Neural cell (in vitro differentiated cells): ENCODE data around the gene UGT1A1. TPM values are rescaled to one million over a fixed set of nuclear protein-coding genes. Genes with fewer than 3 reads are reported as not detected.

ENCODE experiments used
- H2AFZ ChIP-seq: fragments of 200-600, 300-800 bp; sonication (generic), shearing (Covaris generic); 2 replicates; pipeline ENCODE4 v1.6.0; 2014; ENCODE audit warnings: low read depth, mild to moderate bottlenecking, antibody characterized with exemption, low read length, moderate library complexity
- H3F3A ChIP-seq: fragments of 200-600 bp; shearing (Covaris generic); 2 replicates; pipeline ENCODE4 v1.6.1; 2016; ENCODE audit warnings: mild to moderate bottlenecking, moderate library complexity, mixed read lengths, antibody characterized with exemption, low read length; ENCODE audit not compliant: insufficient read depth, poor library complexity, severe bottlenecking
- H3K27ac ChIP-seq: fragments of 200-600, 300-800 bp; sonication (generic), shearing (Covaris generic); 2 replicates; pipeline ENCODE4 v1.5.1; 2014; ENCODE audit warnings: mild to moderate bottlenecking, low read length, moderate library complexity
- H3K27me3 ChIP-seq: fragments of 300-800, 200-600 bp; sonication (generic), shearing (Covaris generic); 2 replicates; pipeline ENCODE4 v1.6.0; 2014; ENCODE audit warnings: mild to moderate bottlenecking, low read depth, low read length, moderate library complexity; ENCODE audit not compliant: insufficient read depth
- H3K36me3 ChIP-seq: fragments of 300-800, 200-600 bp; sonication (generic), shearing (Covaris generic); 2 replicates; pipeline ENCODE4 v1.5.1; 2014; ENCODE audit warnings: mild to moderate bottlenecking, antibody characterized with exemption, low read length, moderate library complexity; ENCODE audit not compliant: insufficient read depth
- H3K4me2 ChIP-seq: fragments of 300-800, 200-600 bp; sonication (generic), shearing (Covaris generic); 2 replicates; pipeline ENCODE4 v1.6.0; 2014; ENCODE audit warnings: mild to moderate bottlenecking, low read length
- H3K4me3 ChIP-seq: fragments of 300-800, 200-600 bp; sonication (generic), shearing (Covaris generic); 2 replicates; pipeline ENCODE4 v1.5.1; 2014; ENCODE audit warnings: mild to moderate bottlenecking, low read length, moderate library complexity
- H3K79me2 ChIP-seq: fragments of 200-600 bp; shearing (Covaris generic); replicated peaks from 2 replicates; pipeline ENCODE4 v1.6.0; 2014; ENCODE audit warnings: mild to moderate bottlenecking, low read length, moderate library complexity; ENCODE audit not compliant: insufficient read depth
- H3K9ac ChIP-seq: fragments of 300-800, 200-600 bp; sonication (generic), shearing (Covaris generic); 2 replicates; pipeline ENCODE4 v1.6.1; 2016; ENCODE audit warnings: mild to moderate bottlenecking, low read length, mixed read lengths
- H3K9me2 ChIP-seq: fragments of 200-600 bp; shearing (Covaris generic); 2 replicates; pipeline ENCODE4 v1.6.1; 2016; ENCODE audit warnings: mild to moderate bottlenecking, low read length, mixed read lengths; ENCODE audit not compliant: insufficient read depth
- H3K9me3 ChIP-seq: fragments of 200-600, 300-800 bp; sonication (generic), shearing (Covaris generic); 2 replicates; pipeline ENCODE4 v1.6.1; 2016; ENCODE audit warnings: mild to moderate bottlenecking, mixed run types, low read length, moderate library complexity, mixed read lengths
- H4K20me1 ChIP-seq: fragments of 200-600 bp; shearing (Covaris generic); 2 replicates; pipeline ENCODE4 v1.6.1; 2016; ENCODE audit warnings: mild to moderate bottlenecking, mixed run types; ENCODE audit not compliant: insufficient read depth
- CTCF ChIP-seq: fragments of 450-650 bp; IDR thresholded peaks from 2 replicates; pipeline ENCODE4 v1.5.1; 2014; ENCODE audit warnings: antibody characterized with exemption, mild to moderate bottlenecking, moderate library complexity; ENCODE audit not compliant: poor library complexity, severe bottlenecking
- EP300 ChIP-seq: fragments of 450-650 bp; conservative IDR thresholded peaks from 2 replicates; pipeline ENCODE4 v1.6.1; 2014; ENCODE audit warnings: antibody characterized with exemption, mild to moderate bottlenecking, moderate library complexity; ENCODE audit not compliant: poor library complexity, severe bottlenecking
- EZH2 ChIP-seq: fragments of 200-600, 300-800 bp; shearing (Covaris generic), sonication (generic); IDR thresholded peaks from 2 replicates; pipeline ENCODE4 v1.6.1; 2014; ENCODE audit warnings: antibody characterized with exemption, low read length, borderline replicate concordance, mild to moderate bottlenecking; ENCODE audit not compliant: insufficient read depth, poor library complexity, severe bottlenecking
- MXI1 ChIP-seq: fragments of 450-650 bp; conservative IDR thresholded peaks from 2 replicates; pipeline ENCODE4 v1.6.1; 2014; ENCODE audit warnings: antibody characterized with exemption, mild to moderate bottlenecking; ENCODE audit not compliant: poor library complexity, severe bottlenecking
- POLR2AphosphoS5 ChIP-seq: IDR thresholded peaks from 2 replicates; pipeline ENCODE4 v1.6.1; 2012
- RAD21 ChIP-seq: fragments of 450-650 bp; conservative IDR thresholded peaks from 2 replicates; pipeline ENCODE4 v1.6.1; 2014; ENCODE audit warnings: antibody characterized with exemption, mild to moderate bottlenecking, moderate library complexity
- REST ChIP-seq: IDR thresholded peaks from 2 replicates; pipeline ENCODE4 v1.6.1; 2012; ENCODE audit warnings: borderline replicate concordance
- SMC3 ChIP-seq: fragments of 450-650 bp; conservative IDR thresholded peaks from 2 replicates; pipeline ENCODE4 v1.6.1; 2014; ENCODE audit warnings: antibody characterized with exemption, mild to moderate bottlenecking, moderate library complexity; ENCODE audit not compliant: poor library complexity
- TAF1 ChIP-seq: IDR thresholded peaks from 2 replicates; pipeline ENCODE4 v1.6.1; 2012; ENCODE audit warnings: low read depth
- polyA plus RNA-seq: library from polyadenylated mRNA; depleted of rRNA; stranded (reverse); fragments of >200 nt; gene quantifications from 2 replicates; pipeline ENCODE4 v1.2.3, GENCODE V29; 2014

Gene UGT1A1
- polyA plus RNA-seq, 1 donor from 2014 or later: not detected

GRCh38 chr2:233814056-233814835 lies 54.2 kb downstream of the UGT1A1 start:
- Histone ChIP-seq H3K9ac (no peak overlapping the region), H4K20me1 (no peaks in the 10 kb centered on the region), H3K27me3 (no peaks in the 10 kb centered on the region), H3K27ac (no peak overlapping the region), H3K9me3 (no peaks in the 10 kb centered on the region), H3K4me2 (no peak overlapping the region), H3K4me3 (no peak overlapping the region), H2AFZ (no peak overlapping the region), H3F3A (no peaks in the 10 kb centered on the region), H3K79me2 (no peaks in the 10 kb centered on the region), H3K9me2 (no peaks in the 10 kb centered on the region), H3K36me3 (no peaks in the 10 kb centered on the region)
- no peak for TF ChIP-seq EP300
- TF ChIP-seq RAD21: no peak
- TF ChIP-seq CTCF: no peak
- TF ChIP-seq SMC3: no peak
- TF ChIP-seq EZH2: no peak
- TF ChIP-seq TAF1: no peak
- TF ChIP-seq REST: no peak
- no peak for TF ChIP-seq MXI1
- TF ChIP-seq POLR2AphosphoS5: no peak

GRCh38 chr2:233815861-233816260 lies 55.8 kb downstream of the UGT1A1 start:
- no peaks in the 10 kb centered on the region for H4K20me1 ChIP-seq
- H2AFZ ChIP-seq: no peak overlapping the region
- H3K79me2 ChIP-seq: no peaks in the 10 kb centered on the region
- H3K4me3 ChIP-seq: no peak overlapping the region
- no peaks in the 10 kb centered on the region for H3K36me3 ChIP-seq
- H3K9me3 ChIP-seq: no peaks in the 10 kb centered on the region
- no peaks in the 10 kb centered on the region for H3F3A ChIP-seq
- H3K9ac ChIP-seq: no peak overlapping the region
- H3K27ac ChIP-seq: no peak overlapping the region
- no peak overlapping the region for H3K4me2 ChIP-seq
- H3K9me2 ChIP-seq: no peaks in the 10 kb centered on the region
- H3K27me3 ChIP-seq: no peaks in the 10 kb centered on the region
- TF ChIP-seq POLR2AphosphoS5: no peak
- TF ChIP-seq EZH2: no peak
- no peak for TF ChIP-seq EP300
- TF ChIP-seq CTCF: no peak
- no peak for TF ChIP-seq SMC3
- no peak for TF ChIP-seq RAD21
- TF ChIP-seq MXI1: no peak
- no peak for TF ChIP-seq TAF1
- TF ChIP-seq REST: no peak
